ENCODE results near the gene KLHL7. TPM values are rescaled to one million over a fixed set of nuclear protein-coding genes. Genes with fewer than 3 reads are reported as not detected.

Gene KLHL7
- total RNA-seq, 1 experiment from 2014 or later = 20.6 TPM

DNA sequence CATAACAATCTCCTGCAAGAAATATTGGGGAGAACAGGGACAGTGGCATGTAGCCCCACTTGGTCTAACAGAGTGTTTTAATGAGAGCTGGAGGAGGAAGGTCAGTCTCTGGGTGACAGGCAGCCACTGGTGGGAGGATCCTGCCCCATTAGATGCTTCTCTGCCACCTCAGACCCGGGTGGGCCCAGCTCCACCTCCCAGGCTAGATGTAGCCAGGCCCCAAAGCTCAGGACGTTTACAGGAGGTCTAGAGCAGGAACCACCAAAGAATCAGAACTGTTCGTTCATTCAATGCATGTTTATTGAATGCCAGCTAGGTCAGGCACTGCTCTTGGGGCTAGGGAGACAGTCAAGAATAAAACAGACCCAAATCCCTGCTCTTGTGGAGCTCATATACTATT, 112.6 kb downstream of the KLHL7 start:
- no peaks in the 10 kb centered on the region for H3K27me3 ChIP-seq (ENCODE audit: insufficient read depth, low read length)
- H3K79me2 ChIP-seq (ENCODE audit: insufficient read depth, low read length) = no peaks in the 10 kb centered on the region
- no peaks in the 10 kb centered on the region for H3K9me2 ChIP-seq (ENCODE audit: insufficient read depth)
- H3K9ac ChIP-seq (ENCODE audit: low read length) = no peak overlapping the region
- H3K4me2 ChIP-seq (ENCODE audit: low read length) = no peak overlapping the region
- peaks cover 5 to 8% of the 10 kb centered on the region in 2 experiments; a peak in 2 of 4 replicates for H3K4me1 ChIP-seq (ENCODE audit: control insufficient read depth in 1 of 2, insufficient read depth in 2 of 2, low read length in 2 of 2)
- H2AFZ ChIP-seq (ENCODE audit: low read depth, low read length, poor library complexity, severe bottlenecking) = no peak overlapping the region
- DNase-seq (ENCODE audit: low read depth, low spot score) (no peak), ATAC-seq (no peak)
- H3K9me3 ChIP-seq (ENCODE audit: control insufficient read depth in 1 of 2, insufficient read depth in 1 of 2, low read depth in 1 of 2, low read length in 2 of 2) = no peaks in the 10 kb centered on the region
- ChIA-PET RAD21 (ENCODE audit: low non-redundant PET in 1 of 2, low total read pairs in 2 of 2, uncharacterized antibody in 2 of 2, unreplicated experiment in 2 of 2) (no interaction called here), CTCF (no interaction called here), POLR2A (no interaction called here)
- no peak overlapping the region for H3K27ac ChIP-seq (ENCODE audit: low read depth, low read length)
- TF ChIP-seq ELF1 (IDR thresholded peaks at IDR 0.05; ENCODE audit: borderline replicate concordance, low read depth) (no peak), ZNF274 (IDR thresholded peaks at IDR 0.05; ENCODE audit: low read depth, low read length) (no peak), ZFX (IDR thresholded peaks at IDR 0.05) (no peak), SP1 (IDR thresholded peaks at IDR 0.05; ENCODE audit: low read depth) (no peak), CBX3 (IDR thresholded peaks at IDR 0.05; ENCODE audit: low read depth) (no peak), EZH2 (IDR thresholded peaks at IDR 0.05) (no peak), CEBPB (IDR thresholded peaks at IDR 0.05; ENCODE audit: low read depth) (no peak), POLR2A (IDR thresholded peaks at IDR 0.05; ENCODE audit: borderline replicate concordance, extremely low read depth, insufficient read depth, insufficient read length) (no peak), RAD21 (IDR thresholded peaks at IDR 0.05; ENCODE audit: low read depth) (no peak), TCF7L2 (IDR thresholded peaks at IDR 0.05; ENCODE audit: borderline replicate concordance, extremely low read depth, insufficient read depth, insufficient read length) (no peak), JUND (IDR thresholded peaks at IDR 0.05) (no peak), EZH2phosphoT487 (IDR thresholded peaks at IDR 0.05; ENCODE audit: borderline replicate concordance) (no peak), FOSL1 (IDR thresholded peaks at IDR 0.05; ENCODE audit: low read depth) (no peak), EGR1 (IDR thresholded peaks at IDR 0.05; ENCODE audit: low read depth) (no peak), SIN3A (IDR thresholded peaks at IDR 0.05; ENCODE audit: low read depth) (no peak)
- TF ChIP-seq, protein P1, sequence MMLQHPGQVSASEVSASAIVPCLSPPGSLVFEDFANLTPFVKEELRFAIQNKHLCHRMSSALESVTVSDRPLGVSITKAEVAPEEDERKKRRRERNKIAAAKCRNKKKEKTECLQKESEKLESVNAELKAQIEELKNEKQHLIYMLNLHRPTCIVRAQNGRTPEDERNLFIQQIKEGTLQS (IDR thresholded peaks at IDR 0.05) = no peak
- TF ChIP-seq, protein P2, sequence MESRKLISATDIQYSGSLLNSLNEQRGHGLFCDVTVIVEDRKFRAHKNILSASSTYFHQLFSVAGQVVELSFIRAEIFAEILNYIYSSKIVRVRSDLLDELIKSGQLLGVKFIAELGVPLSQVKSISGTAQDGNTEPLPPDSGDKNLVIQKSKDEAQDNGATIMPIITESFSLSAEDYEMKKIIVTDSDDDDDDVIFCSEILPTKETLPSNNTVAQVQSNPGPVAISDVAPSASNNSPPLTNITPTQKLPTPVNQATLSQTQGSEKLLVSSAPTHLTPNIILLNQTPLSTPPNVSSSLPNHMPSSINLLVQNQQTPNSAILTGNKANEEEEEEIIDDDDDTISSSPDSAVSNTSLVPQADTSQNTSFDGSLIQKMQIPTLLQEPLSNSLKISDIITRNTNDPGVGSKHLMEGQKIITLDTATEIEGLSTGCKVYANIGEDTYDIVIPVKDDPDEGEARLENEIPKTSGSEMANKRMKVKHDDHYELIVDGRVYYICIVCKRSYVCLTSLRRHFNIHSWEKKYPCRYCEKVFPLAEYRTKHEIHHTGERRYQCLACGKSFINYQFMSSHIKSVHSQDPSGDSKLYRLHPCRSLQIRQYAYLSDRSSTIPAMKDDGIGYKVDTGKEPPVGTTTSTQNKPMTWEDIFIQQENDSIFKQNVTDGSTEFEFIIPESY (IDR thresholded peaks at IDR 0.05; ENCODE audit: extremely low read depth, insufficient replicate concordance, low read length) = no peak
- TF ChIP-seq, protein P3, sequence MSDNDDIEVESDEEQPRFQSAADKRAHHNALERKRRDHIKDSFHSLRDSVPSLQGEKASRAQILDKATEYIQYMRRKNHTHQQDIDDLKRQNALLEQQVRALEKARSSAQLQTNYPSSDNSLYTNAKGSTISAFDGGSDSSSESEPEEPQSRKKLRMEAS (IDR thresholded peaks at IDR 0.05) = no peak
- TF ChIP-seq, protein P4, sequence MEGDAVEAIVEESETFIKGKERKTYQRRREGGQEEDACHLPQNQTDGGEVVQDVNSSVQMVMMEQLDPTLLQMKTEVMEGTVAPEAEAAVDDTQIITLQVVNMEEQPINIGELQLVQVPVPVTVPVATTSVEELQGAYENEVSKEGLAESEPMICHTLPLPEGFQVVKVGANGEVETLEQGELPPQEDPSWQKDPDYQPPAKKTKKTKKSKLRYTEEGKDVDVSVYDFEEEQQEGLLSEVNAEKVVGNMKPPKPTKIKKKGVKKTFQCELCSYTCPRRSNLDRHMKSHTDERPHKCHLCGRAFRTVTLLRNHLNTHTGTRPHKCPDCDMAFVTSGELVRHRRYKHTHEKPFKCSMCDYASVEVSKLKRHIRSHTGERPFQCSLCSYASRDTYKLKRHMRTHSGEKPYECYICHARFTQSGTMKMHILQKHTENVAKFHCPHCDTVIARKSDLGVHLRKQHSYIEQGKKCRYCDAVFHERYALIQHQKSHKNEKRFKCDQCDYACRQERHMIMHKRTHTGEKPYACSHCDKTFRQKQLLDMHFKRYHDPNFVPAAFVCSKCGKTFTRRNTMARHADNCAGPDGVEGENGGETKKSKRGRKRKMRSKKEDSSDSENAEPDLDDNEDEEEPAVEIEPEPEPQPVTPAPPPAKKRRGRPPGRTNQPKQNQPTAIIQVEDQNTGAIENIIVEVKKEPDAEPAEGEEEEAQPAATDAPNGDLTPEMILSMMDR (IDR thresholded peaks at IDR 0.05 in 2 of 3, conservative IDR thresholded peaks at IDR 0.05 in 1 of 3; ENCODE audit: borderline replicate concordance in 1 of 3, insufficient read depth in 1 of 3, low read depth in 2 of 3, low read length in 2 of 3) = no peak
- no peak overlapping the region for H3K4me3 ChIP-seq (replicated peaks in 1 of 2; ENCODE audit: low read depth in 1 of 2, low read length in 2 of 2)
- BruUV-seq (replicated peaks) = no TSS peak
- H3K36me3 ChIP-seq (ENCODE audit: control insufficient read depth in 1 of 2, insufficient read depth in 2 of 2, low read length in 2 of 2) = no peaks in the 10 kb centered on the region
- H4K20me1 ChIP-seq (ENCODE audit: insufficient read depth) = no peaks in the 10 kb centered on the region
- intact Hi-C loops (cut with micrococcal nuclease) = no loop called here

All from HCT116 (cell line).